Panc1 (cell line): ENCODE data around the gene OR56A5.

ENCODE experiments used
- POLR2AphosphoS5 ChIP-seq: IDR thresholded peaks from 2 replicates; pipeline ENCODE4 v1.6.1; 2012; ENCODE audit warnings: mild to moderate bottlenecking, low read depth, low read length, moderate library complexity
- SIN3A ChIP-seq: IDR thresholded peaks from 2 replicates; pipeline ENCODE4 v1.6.1; 2012; ENCODE audit warnings: low read depth, mild to moderate bottlenecking, low read length, moderate library complexity, borderline replicate concordance; ENCODE audit not compliant: insufficient read depth
- TF ChIP-seq, protein P1 (sequence below): fragments of 450-650 bp; IDR thresholded peaks from 2 replicates; pipeline ENCODE4 v1.5.1; 2017; ENCODE audit warnings: mild to moderate bottlenecking

DNA sequence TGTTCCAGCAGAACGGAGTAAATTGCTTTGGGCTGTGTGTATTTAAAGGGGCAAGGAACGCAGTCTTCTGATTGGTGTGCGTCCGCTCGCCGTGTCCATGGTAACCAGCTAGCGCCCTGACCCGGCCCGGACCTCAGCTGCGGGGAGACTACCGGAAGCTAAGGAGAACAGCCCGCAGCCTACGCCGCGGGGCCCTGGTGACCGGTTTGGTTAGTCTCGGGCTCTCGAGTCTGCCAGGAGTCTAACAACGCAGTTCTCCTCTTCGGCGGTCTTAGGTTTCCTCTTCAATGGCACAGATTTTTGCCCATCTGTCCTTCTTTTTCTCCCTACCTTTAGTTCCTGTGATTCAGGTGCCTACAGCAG is 29.7 kb downstream of the OR56A5 start:
- TF ChIP-seq, protein P1, sequence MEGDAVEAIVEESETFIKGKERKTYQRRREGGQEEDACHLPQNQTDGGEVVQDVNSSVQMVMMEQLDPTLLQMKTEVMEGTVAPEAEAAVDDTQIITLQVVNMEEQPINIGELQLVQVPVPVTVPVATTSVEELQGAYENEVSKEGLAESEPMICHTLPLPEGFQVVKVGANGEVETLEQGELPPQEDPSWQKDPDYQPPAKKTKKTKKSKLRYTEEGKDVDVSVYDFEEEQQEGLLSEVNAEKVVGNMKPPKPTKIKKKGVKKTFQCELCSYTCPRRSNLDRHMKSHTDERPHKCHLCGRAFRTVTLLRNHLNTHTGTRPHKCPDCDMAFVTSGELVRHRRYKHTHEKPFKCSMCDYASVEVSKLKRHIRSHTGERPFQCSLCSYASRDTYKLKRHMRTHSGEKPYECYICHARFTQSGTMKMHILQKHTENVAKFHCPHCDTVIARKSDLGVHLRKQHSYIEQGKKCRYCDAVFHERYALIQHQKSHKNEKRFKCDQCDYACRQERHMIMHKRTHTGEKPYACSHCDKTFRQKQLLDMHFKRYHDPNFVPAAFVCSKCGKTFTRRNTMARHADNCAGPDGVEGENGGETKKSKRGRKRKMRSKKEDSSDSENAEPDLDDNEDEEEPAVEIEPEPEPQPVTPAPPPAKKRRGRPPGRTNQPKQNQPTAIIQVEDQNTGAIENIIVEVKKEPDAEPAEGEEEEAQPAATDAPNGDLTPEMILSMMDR, result no peak
- TF ChIP-seq SIN3A, result no peak
- no peak for TF ChIP-seq POLR2AphosphoS5
